HG02938 (cell line): ENCODE results near the gene BIRC7.
"Not testable (repeated sequence)": the region's sequence is repeated elsewhere in the genome, so short reads cannot be mapped to it uniquely, and the experiment has no call there.

ENCODE experiments used
- ATAC-seq: cut with Tn5 transposase; IDR thresholded peaks from one replicate; pipeline ENCODE4 v1.9.1; 2021; ENCODE audit warnings: mild to moderate bottlenecking, moderate library complexity; ENCODE audit not compliant: unreplicated experiment

BIRC7 gene

DNA sequence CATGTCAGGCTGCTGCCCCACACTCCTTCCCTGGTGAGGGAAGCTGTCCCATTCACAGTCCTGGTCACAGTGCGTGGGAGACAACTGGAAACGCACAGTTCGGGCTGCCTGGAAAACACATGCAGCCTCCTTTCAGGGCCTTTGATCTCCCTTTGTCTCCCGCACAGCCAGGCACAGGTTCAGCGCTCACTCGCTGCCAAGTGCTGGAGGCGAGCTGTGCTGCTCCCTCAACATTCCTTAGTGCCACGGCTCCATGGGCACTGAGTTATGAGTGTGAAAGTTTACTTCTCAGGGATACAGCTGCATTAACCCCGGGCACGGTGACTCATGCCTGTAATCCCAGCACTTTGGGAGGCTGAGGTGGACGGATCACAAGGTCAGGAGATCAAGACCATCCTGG is 28.8 kb upstream of the BIRC7 start:
- no peak for ATAC-seq

DNA sequence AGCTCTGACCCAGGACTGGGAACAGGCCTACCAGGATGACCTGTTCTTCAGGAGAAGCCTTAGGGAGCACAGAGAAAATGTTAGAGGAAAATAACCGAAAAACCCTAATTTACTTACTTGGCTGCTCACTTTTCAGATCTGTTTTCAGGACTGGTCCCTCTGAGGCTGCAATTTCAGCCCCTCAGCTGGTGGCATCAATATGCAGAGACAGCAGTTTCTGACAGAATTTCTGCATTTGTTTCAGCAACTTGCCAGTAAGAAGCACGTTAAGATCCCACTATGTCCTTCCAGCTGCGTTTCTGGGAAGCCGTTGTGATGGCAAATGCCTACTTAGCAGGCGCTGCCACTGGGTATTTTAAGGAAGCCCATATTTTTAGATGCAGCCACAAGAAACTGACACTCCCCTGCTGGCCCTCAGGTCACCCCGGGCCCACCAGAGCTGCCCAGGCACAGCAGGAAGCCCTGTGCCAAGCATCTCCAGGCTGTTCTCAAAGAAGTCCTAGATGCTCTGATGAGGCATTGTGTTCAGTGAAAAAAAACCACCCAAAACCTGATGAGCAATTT is 27.3 kb upstream of the BIRC7 start:
- no peak for ATAC-seq

DNA sequence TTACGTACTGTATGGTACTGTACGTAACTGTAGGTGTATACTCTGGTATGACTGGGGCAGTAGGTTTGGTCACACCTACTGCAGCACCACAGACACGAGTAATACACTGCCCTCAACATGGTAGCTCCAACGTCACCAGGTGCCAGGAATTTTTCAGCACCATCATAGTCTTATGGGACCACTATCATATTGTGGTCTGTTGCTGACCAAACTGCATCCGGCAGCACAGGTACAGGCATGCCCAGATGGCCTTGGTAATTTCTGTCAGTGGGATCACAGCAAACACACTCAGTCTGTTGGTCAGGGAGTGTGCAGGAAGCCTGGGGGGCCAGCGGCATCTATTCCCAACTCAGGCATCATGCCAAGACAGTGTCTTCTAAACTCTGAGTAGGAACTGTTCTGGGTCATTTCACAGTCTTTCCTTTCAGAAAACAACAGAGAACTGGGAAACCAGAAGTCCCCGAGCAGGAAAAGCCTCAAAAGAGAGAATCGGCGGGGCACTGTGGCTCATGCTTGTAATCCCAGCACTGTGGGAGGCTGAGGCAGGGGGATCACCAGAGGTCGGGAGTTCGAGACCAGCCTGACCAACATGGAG is 25.6 kb upstream of the BIRC7 start:
- no peak for ATAC-seq

- ATAC-seq: no peak
These were observed 23.3 kb upstream of the BIRC7 start for GRCh38 chr20:63212393-63212730.

DNA sequence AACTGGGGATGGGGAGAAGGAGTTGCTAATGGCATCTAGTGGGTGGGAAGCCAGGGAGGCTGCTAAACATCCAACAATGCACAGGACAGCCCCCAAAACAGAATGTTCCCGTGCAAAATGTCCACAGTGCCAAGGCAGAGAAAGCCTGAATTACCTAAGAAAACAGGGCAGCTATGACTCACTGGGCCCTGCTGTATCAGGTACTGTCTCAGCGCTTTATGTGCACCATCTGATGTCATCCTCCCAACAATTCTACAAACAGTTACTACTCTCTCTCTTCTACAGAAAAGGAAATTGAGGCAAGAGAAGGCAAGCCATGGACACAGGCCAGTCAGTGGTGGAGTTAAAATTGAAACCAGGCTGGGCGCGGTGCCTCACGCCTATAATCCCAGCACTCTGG is 22.9 kb upstream of the BIRC7 start:
- no peak for ATAC-seq

DNA sequence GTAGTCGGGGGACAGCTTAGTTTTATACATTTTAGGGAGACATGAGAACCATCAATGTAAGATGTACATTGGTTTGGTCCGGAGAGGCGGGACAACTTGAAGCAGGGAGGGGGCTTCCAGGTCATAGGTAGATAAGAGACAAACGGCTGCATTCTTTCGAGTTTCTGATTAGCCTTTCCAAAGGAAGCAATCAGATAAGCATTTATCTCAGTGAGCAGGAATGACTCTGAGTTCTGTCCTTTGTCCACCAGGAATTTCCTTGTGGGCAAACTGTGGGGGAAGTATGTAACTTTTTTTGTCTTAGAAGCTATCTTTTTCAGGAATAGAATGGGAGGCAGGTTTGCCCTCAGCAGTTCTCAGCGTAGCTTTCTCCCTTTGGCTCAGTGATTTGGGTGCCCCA is 21.2 kb upstream of the BIRC7 start:
- ATAC-seq: no peak

DNA sequence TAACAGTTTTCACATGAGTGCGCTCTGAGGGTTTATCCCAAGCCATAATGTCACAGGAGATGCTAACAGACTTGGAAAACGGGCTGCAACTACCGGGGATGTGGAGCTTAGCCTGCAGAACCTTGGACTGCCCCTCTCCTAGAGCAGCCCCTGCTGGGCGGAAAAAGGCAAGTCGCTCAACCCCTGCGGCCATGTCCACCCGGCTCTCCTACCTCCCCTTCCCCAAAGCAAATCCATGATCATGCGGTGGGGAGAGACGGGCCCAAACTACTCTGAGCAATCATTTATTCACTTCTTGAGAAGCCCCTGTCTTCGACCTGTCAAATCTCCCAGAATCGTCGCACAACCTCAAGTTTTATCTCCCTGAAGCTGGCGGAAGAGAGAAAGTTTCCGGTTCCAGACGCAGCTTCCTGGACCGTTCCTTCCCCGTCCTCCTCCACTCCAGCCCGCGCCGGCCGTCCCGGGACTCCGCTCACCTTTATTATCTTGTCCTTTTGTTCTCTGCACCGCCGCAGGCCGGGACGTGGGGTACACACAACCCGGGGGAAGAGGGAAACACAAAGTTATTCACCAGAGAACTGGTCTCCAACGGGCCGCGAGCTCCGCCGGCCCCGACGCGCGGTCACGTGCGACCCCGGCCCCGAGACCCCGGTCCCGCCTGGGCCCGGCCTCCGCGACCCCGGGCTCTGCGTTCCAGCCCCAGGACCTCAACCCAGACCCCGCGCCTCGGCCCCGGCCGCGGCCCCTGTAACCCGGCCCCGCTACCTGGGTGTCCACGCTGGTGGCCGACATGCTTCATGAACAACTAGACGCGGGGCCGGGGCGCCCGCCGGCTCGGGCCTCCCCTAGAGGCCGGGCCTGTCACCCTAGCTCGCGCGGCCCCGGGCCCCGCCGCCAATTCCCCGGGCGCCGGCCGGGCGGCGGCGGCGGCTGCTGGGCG is 20.3 kb upstream of the BIRC7 start:
- peak; percentile 14 for ATAC-seq

GRCh38 chr20:63216041-63216848 is 19.5 kb upstream of the BIRC7 start, which contains the start of gene YTHDF1:
TSS of gene YTHDF1 (minus strand) at chr20:63216131. CDS start at chr20:63215892, 239 bp downstream.
- ATAC-seq: peak; percentile 86

DNA sequence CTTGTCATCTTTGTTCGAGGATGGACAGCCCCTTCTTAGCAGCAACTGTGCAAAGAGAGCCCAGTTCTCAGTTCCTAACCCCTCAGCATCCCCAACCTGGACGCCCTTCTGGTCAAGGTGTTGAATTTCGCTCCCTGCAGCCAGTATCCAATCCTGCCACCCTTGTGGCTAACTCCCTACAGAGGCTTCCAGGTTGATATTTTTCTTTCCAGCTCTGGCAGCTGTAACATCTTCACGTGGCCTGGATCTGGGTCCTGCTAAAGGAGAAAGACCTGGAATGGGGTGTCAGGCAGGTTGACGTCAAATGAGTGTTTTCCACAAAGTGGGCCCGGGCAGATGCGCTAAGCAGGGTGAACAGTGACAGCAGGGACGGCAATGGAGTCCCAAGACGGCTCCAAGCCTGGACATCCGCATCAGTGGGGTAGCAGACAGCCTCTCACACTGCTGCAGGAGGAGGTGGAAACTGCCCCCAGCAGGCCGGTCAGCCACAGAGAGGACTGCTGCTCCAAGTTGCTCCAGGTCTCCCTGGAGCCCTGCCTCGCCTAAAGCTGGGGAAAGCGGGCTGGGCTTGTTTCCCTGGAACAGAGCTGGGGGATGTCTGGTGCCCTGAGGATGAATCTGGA is 18.7 kb upstream of the BIRC7 start:
- no peak for ATAC-seq

DNA sequence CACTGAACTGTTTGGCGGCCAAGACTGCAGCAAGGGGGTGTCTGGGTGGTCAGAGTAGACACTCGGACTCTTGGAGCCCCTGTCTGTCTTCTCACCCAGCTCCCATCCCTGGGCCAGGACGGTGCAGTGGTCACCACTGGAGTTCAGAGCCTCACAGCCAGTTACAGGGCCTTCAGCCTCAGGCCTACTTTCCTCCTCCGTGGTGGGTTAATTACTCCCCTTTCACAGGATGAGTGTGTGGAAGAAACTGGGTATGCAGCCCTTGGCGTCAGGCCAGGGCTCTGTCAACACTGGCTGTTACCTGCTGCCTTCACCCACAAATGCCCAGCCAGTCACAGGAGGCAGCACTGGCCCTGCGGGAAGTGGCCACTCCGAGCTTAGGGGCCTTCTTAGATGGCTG is 18.0 kb upstream of the BIRC7 start:
- ATAC-seq: no peak

DNA sequence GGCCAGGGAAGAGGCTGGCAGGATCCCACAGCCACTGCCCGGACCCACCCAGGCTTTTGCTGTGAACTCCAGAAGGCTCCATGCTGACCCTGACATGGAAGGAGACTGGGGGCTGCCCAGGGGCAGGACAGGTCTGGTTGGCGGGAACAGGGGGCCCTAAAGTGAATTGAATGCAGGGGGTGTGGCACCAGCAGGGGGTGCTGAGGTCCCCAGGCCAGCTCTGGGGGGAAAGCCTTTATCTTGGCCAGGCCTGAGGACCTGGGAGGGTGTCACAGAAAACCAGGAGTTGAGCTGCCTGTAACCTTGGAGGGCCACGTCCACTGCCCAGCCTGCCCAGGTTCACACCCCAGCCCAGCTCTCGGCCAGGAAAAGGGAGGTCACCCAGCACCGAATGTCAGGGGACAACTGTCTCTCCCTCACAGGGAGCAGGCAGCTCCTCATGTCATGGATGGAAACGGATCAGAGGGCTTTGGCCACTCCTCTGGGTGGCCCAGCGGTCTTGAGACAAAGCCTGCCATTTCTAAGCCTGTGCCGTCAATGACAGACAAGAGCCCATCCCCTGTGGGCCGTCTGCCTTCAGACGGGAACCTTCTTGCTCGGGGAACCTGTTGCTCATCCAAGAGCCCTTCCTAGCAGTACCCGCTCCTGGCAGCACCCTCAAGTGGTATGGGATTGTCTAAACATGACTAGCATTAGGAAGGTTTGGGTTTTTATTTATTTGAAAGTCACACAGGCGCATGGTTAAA is 16.8 kb upstream of the BIRC7 start:
- ATAC-seq: no peak

- no peak for ATAC-seq
These were observed 16.3 kb upstream of the BIRC7 start for GRCh38 chr20:63219447-63219821.

DNA sequence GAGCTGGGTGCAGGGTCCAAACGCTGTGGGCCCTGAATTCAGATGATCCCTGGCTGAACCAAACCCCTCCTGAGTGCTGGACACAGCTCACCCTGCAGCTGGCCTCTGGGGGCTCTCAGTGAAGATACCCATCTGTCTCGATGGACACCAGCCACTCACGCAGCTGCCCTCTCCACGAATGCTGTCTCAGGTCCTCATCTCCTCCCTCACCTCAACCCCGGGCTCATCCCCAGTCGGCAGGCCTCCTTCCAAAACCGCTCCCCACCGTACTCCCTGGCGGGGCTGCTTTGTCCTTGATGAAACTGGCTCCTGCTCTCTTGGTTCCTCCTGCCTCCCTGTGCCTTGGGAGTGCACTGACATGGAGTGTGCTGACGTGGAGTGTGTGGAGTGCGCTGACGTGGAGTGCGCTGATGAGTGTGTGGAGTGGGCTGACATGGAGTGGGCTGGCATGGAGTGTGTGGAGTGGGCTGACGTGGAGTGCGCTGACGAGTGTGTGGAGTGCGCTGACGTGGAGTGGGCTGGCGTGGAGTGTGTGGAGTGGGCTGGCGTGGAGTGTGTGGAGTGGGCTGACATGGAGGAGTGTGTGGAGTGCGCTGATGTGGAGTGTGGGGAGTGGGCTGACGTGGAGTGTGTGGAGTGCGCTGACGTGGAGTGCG is 15.7 kb upstream of the BIRC7 start:
- ATAC-seq: no peak

GRCh38 chr20:63220696-63221399 is 14.9 kb upstream of the BIRC7 start:
- no peak for ATAC-seq

GRCh38 chr20:63221400-63222053 is 14.2 kb upstream of the BIRC7 start:
- not testable (repeated sequence) for ATAC-seq

- no peak for ATAC-seq
These were observed 13.2 kb upstream of the BIRC7 start for GRCh38 chr20:63222541-63222940.

DNA sequence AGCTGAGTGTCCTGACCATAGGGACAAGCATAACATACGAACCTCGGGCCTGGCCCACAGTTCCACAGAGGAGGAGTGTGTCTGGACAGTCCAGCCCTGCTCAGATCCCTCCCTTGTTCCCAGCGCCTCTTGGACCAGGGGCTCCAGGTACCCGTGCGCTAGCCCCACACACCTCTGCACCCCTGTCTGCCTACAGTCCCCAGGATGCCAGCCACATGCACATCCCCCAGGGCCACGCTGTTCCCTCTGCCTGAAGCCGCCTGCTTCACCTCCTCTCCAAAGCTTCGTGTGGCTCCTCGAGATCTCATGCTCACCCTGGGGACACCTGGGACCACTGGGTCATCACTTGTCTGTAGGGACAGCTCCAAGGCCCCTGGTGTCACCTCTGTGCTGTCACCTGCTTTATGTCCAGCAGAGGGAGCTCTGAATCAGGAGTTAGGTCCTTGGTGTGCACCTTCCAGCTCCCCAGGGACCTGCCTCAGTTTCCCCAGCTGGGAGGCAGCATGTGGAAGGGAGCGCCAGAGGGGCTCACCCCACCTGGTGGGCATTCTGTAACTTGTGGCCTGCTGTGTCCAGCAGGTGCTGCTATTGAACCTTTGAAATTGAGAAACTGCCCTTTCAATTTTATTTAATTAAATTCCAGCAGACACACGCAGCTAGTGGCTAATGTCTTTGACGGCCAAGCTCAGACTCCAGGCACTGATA is 12.4 kb upstream of the BIRC7 start:
- ATAC-seq: no peak

DNA sequence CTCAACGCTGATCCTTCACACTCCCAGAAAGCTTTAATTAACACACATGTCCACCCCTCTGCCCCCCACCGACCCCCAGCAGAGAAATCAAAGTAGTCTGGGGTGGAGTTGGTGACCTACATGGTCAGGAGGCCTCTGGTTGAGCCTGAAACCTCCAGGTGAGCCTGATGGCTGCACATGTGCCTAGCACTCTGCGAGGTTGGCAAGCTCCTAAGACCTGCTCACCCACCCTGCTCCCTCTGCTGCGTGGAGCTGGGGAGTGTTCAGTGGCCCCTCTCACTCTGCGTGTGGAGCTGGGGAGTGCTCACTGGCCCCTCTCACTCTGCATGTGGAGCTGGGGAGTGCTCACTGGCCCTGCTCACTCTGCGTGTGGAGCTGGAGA is 11.9 kb upstream of the BIRC7 start:
- ATAC-seq: no peak
